ENCODE data around the gene PXYLP1. TPM values are rescaled to one million over a fixed set of nuclear protein-coding genes. Genes with fewer than 3 reads are reported as not detected.

Gene PXYLP1
- total and polyA plus RNA-seq, 2 experiments from 2014 or later, result 15.8 to 18.7 TPM

DNA sequence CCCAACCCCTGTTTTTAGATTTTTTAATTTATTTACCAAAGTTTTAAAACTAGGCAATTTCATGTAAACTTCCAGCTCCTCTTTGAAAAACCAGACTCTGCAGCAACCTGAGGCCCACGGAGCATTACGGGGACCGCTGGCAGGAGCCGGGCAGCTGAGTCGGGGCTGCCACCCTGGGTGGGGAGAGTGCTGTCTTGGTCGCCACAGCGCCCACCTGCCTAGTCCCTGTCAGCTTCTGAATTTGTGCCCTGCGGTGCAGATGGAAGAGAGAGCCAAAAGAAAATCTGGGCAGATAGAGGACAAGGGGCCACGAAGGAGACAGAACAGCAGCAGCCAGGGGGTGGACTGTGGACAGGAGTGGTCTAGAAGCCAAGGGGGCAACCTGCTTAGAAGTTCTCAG is 34.6 kb downstream of the PXYLP1 start:
- Histone ChIP-seq H3K9me3 (ENCODE audit: low read depth) (no peaks in the 10 kb centered on the region), H4K20me1 (ENCODE audit: insufficient read depth) (no peaks in the 10 kb centered on the region), H3K9ac (no peak overlapping the region), H3F3A (ENCODE audit: insufficient read depth) (peaks cover 6% of the 10 kb centered on the region; the same call in 1 of the 2 replicates), H3K27ac (no peak overlapping the region), H3K36me3 (ENCODE audit: low read depth) (no peaks in the 10 kb centered on the region), H3K27me3 (replicated peaks; ENCODE audit: insufficient read depth) (no peaks in the 10 kb centered on the region), H3K4me1 (ENCODE audit: insufficient read depth) (peaks cover 15% of the 10 kb centered on the region), H3K79me2 (ENCODE audit: insufficient read depth) (no peaks in the 10 kb centered on the region), H3K4me3 (no peak overlapping the region), H3K9me2 (ENCODE audit: insufficient read depth) (no peaks in the 10 kb centered on the region), H3K4me2 (ENCODE audit: unreplicated experiment) (no peak overlapping the region), H2AFZ (no peak overlapping the region)
- no peak for TF ChIP-seq EZH2phosphoT487 (IDR thresholded peaks at IDR 0.05; ENCODE audit: insufficient read depth, low read depth)
- TF ChIP-seq EZH2 (IDR thresholded peaks at IDR 0.05; ENCODE audit: insufficient read depth, poor library complexity, severe bottlenecking), result no peak
- in situ Hi-C loops (cut with MboI), result no loop called here
- WGBS, 2 experiments (ENCODE audit: low coverage in 1 of 2, low lambda C conversion rate in 2 of 2, missing lambda C conversion rate in 2 of 2), result 90 to 96% methylated on average over 9 of the region's 9 CpGs
- DNase-seq, result no peak

DNA sequence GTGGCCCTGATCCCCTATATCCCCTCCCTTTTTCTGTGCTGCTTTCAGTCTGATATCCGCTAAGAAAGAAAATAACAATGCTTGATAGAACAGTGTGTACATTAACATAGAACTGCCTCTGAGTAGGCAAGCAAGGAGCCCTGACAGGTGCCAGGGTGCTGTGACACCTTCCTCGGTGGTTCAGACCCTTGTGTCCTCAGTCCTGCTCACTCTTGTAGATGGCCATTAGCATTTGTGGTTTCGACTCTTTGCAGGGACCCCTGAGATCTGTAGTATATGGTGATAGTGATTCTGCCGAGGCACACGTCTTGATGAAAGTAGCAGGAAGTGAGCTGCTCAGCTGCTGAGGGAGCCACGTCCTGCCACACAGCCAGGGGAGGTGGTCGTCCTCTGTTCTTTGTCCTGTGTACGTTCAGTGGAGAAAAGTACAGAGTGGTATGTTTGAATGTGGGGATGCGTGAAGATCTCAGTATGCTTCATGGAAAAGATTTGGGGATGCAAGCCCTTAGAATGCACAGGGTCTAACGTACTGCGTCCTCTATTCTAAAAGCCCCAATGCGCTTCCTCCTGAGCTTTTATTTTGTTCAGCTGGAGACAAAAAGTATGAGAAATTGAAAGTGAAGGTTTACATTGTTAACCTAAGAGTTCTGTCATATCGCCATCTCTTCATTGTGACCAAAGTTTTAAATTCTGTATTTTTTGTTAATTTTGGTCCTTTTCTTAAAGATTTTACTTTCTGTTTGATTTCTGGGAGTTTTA is 35.4 kb downstream of the PXYLP1 start:
- DNase-seq, result no peak
- TF ChIP-seq EZH2 (IDR thresholded peaks at IDR 0.05; ENCODE audit: insufficient read depth, poor library complexity, severe bottlenecking) (no peak), EZH2phosphoT487 (IDR thresholded peaks at IDR 0.05; ENCODE audit: insufficient read depth, low read depth) (no peak)
- no peak overlapping the region for H3K4me3 ChIP-seq
- 87 to 89% methylated on average over 13 of the region's 13 CpGs for WGBS, 2 experiments (ENCODE audit: low coverage in 1 of 2, low lambda C conversion rate in 2 of 2, missing lambda C conversion rate in 2 of 2)
- H2AFZ ChIP-seq, result no peak overlapping the region
- no peak overlapping the region for H3K27ac ChIP-seq
- H3K4me2 ChIP-seq (ENCODE audit: unreplicated experiment), result no peak overlapping the region
- H3K9me3 ChIP-seq (ENCODE audit: low read depth), result no peaks in the 10 kb centered on the region
- H3F3A ChIP-seq (ENCODE audit: insufficient read depth), result peaks cover 2% of the 10 kb centered on the region; the same call in 1 of the 2 replicates
- H3K36me3 ChIP-seq (ENCODE audit: low read depth), result no peaks in the 10 kb centered on the region
- H3K9ac ChIP-seq, result no peak overlapping the region
- no peaks in the 10 kb centered on the region for H4K20me1 ChIP-seq (ENCODE audit: insufficient read depth)
- H3K79me2 ChIP-seq (ENCODE audit: insufficient read depth), result no peaks in the 10 kb centered on the region
- no peaks in the 10 kb centered on the region for H3K27me3 ChIP-seq (replicated peaks; ENCODE audit: insufficient read depth)
- in situ Hi-C loops (cut with MboI), result no loop called here
- H3K9me2 ChIP-seq (ENCODE audit: insufficient read depth), result no peaks in the 10 kb centered on the region
- H3K4me1 ChIP-seq (ENCODE audit: insufficient read depth), result peaks cover 11% of the 10 kb centered on the region

GRCh38 chr3:141267629-141268028 is 36.0 kb downstream of the PXYLP1 start:
- no peak for DNase-seq
- Histone ChIP-seq H3K4me3 (no peak overlapping the region), H3K9me2 (ENCODE audit: insufficient read depth) (no peaks in the 10 kb centered on the region), H3K27ac (no peak overlapping the region), H3K36me3 (ENCODE audit: low read depth) (no peaks in the 10 kb centered on the region), H3K4me2 (ENCODE audit: unreplicated experiment) (no peak overlapping the region), H3K4me1 (ENCODE audit: insufficient read depth) (peaks cover 5% of the 10 kb centered on the region), H3K9me3 (ENCODE audit: low read depth) (no peaks in the 10 kb centered on the region), H3K79me2 (ENCODE audit: insufficient read depth) (no peaks in the 10 kb centered on the region), H2AFZ (no peak overlapping the region), H3K9ac (no peak overlapping the region), H4K20me1 (ENCODE audit: insufficient read depth) (no peaks in the 10 kb centered on the region), H3K27me3 (replicated peaks; ENCODE audit: insufficient read depth) (no peaks in the 10 kb centered on the region), H3F3A (ENCODE audit: insufficient read depth) (no peaks in the 10 kb centered on the region)
- in situ Hi-C loops (cut with MboI), result no loop called here
- no peak for TF ChIP-seq EZH2phosphoT487 (IDR thresholded peaks at IDR 0.05; ENCODE audit: insufficient read depth, low read depth)

DNA sequence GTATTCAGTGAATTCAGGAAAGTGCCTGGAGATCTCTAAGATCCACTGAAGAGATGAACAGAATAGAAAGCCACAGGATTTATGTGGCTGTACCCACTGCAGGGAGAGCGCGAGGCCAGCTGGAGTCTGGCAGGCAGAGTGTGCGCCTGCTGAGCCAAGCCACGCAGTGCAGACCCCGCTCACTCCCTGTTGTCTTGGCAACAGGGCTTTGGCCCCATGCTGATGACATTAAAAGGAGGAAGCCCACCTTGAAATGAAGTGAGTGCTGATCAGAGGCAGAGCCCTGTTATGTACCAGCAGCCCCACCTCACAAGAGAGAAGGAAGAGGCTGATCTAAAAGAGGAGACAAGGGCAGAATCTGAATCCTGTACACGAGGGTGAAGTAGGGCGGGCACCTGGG is 36.7 kb downstream of the PXYLP1 start:
- no peaks in the 10 kb centered on the region for H3K79me2 ChIP-seq (ENCODE audit: insufficient read depth)
- H3K27me3 ChIP-seq (replicated peaks; ENCODE audit: insufficient read depth), result no peaks in the 10 kb centered on the region
- H3K9ac ChIP-seq, result no peak overlapping the region
- no peak overlapping the region for H3K4me3 ChIP-seq
- H3F3A ChIP-seq (ENCODE audit: insufficient read depth), result no peaks in the 10 kb centered on the region
- no peak overlapping the region for H3K27ac ChIP-seq
- H4K20me1 ChIP-seq (ENCODE audit: insufficient read depth), result no peaks in the 10 kb centered on the region
- no peak overlapping the region for H3K4me2 ChIP-seq (ENCODE audit: unreplicated experiment)
- in situ Hi-C loops (cut with MboI), result no loop called here
- no peak overlapping the region for H2AFZ ChIP-seq
- WGBS, 2 experiments (ENCODE audit: low coverage in 1 of 2, low lambda C conversion rate in 2 of 2, missing lambda C conversion rate in 2 of 2), result 91 to 93% methylated on average over 7 of the region's 7 CpGs
- H3K9me2 ChIP-seq (ENCODE audit: insufficient read depth), result no peaks in the 10 kb centered on the region
- H3K9me3 ChIP-seq (ENCODE audit: low read depth), result no peaks in the 10 kb centered on the region
- no peaks in the 10 kb centered on the region for H3K36me3 ChIP-seq (ENCODE audit: low read depth)
- H3K4me1 ChIP-seq (ENCODE audit: insufficient read depth), result no peaks in the 10 kb centered on the region
- no peak for DNase-seq
- no peak for TF ChIP-seq EZH2 (IDR thresholded peaks at IDR 0.05; ENCODE audit: insufficient read depth, poor library complexity, severe bottlenecking)
- no peak for TF ChIP-seq EZH2phosphoT487 (IDR thresholded peaks at IDR 0.05; ENCODE audit: insufficient read depth, low read depth)

DNA sequence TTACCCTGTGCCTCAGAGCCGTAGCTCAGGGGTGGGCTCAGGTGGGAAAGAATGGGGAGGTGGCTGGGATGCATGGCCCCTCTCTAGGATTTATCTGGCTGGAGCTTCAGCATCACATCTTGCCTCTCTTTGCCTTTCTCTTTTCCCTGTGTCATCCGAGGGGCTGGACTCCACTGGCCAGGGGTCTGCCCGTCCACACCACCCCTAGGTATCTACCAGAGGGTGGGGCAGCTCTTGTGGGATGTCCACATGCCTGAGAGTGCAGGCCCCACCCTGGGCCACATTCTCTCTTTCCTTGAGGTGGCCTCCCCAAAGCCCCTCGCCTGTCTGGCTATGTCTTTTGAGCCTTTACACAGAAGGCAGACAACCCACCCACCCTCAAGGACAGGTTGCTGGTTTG is 37.2 kb downstream of the PXYLP1 start:
- H3K79me2 ChIP-seq (ENCODE audit: insufficient read depth), result no peaks in the 10 kb centered on the region
- H3K9ac ChIP-seq, result no peak overlapping the region
- no peaks in the 10 kb centered on the region for H3F3A ChIP-seq (ENCODE audit: insufficient read depth)
- DNase-seq, result no peak
- H3K4me1 ChIP-seq (ENCODE audit: insufficient read depth), result no peaks in the 10 kb centered on the region
- no peaks in the 10 kb centered on the region for H3K27me3 ChIP-seq (replicated peaks; ENCODE audit: insufficient read depth)
- no peaks in the 10 kb centered on the region for H3K9me2 ChIP-seq (ENCODE audit: insufficient read depth)
- 89 to 98% methylated on average over 3 to 4 of the region's 4 CpGs for WGBS, 2 experiments (ENCODE audit: low coverage in 1 of 2, low lambda C conversion rate in 2 of 2, missing lambda C conversion rate in 2 of 2)
- in situ Hi-C loops (cut with MboI), result no loop called here
- H2AFZ ChIP-seq, result no peak overlapping the region
- no peak overlapping the region for H3K4me2 ChIP-seq (ENCODE audit: unreplicated experiment)
- H3K4me3 ChIP-seq, result no peak overlapping the region
- H3K9me3 ChIP-seq (ENCODE audit: low read depth), result no peaks in the 10 kb centered on the region
- no peak for TF ChIP-seq EZH2phosphoT487 (IDR thresholded peaks at IDR 0.05; ENCODE audit: insufficient read depth, low read depth)
- no peak for TF ChIP-seq EZH2 (IDR thresholded peaks at IDR 0.05; ENCODE audit: insufficient read depth, poor library complexity, severe bottlenecking)
- no peaks in the 10 kb centered on the region for H3K36me3 ChIP-seq (ENCODE audit: low read depth)
- no peaks in the 10 kb centered on the region for H4K20me1 ChIP-seq (ENCODE audit: insufficient read depth)
- no peak overlapping the region for H3K27ac ChIP-seq

Measured in GM23248 (cell line).